SK-N-SH (cell line): Measurements from ENCODE around the gene DNAAF9. TPM values are rescaled to one million over a fixed set of nuclear protein-coding genes. Genes with fewer than 3 reads are reported as not detected.

Experiments used
- CTCF ChIA-PET: fragments of 300-600, 350-600 bp; formaldehyde crosslinking; extraction: SDS; loops from one replicate; lab custom pipeline; 2021; lab: Yijun Ruan, JAX
- POLR2A ChIA-PET: fragments of 350-600 bp; sonication (Branson Sonifier 250); formaldehyde crosslinking; extraction: SDS; loops from one replicate; lab custom pipeline; 2020; ENCODE audit warnings: antibody characterized with exemption, inconsistent platforms; lab: Yijun Ruan, JAX
- DNase-seq: peaks from one replicate; pipeline ENCODE4 v3.0.0; 2012
- H2AFZ ChIP-seq: fragments of 200-600 bp; sonication (generic); 2 replicates; pipeline ENCODE4 v1.8.1; 2016; ENCODE audit warnings: antibody characterized with exemption, mild to moderate bottlenecking, low read depth
- H3F3A ChIP-seq: fragments of 200-600 bp; sonication (generic); replicated peaks from 2 replicates; pipeline ENCODE3; 2016; ENCODE audit warnings: antibody characterized with exemption, mild to moderate bottlenecking; ENCODE audit not compliant: insufficient read depth
- H3K27ac ChIP-seq, 2 experiments: fragments of 200-500 bp in 1 of 2; fragments of 200-600 bp in 1 of 2; sonication (Bioruptor generic) in 1 of 2; sonication (generic), shearing (Covaris generic) in 1 of 2; 2 replicates each; pipeline versions ENCODE4 v1.5.1 to v1.6.1; 2014 to 2016; ENCODE audit warnings: low read depth in 2 of 2, inconsistent platforms in 1 of 2, low read length in 1 of 2, mild to moderate bottlenecking in 1 of 2, mixed read lengths in 1 of 2
- H3K27me3 ChIP-seq: fragments of 200-600 bp; sonication (generic), shearing (Covaris generic); 2 replicates; pipeline ENCODE4 v1.6.1; 2016; ENCODE audit warnings: mixed run types; ENCODE audit not compliant: insufficient read depth
- H3K36me3 ChIP-seq, 2 experiments: fragments of 200-500 bp in 1 of 2; fragments of 200-600 bp in 1 of 2; sonication (Bioruptor generic) in 1 of 2; sonication (generic) in 1 of 2; replicated peaks in 1 of 2; 2 replicates each; pipeline versions ENCODE3 to v1.5.1; 2014 to 2016; ENCODE audit warnings: low read length in 1 of 2, mild to moderate bottlenecking in 1 of 2; ENCODE audit not compliant: insufficient read depth in 2 of 2, control insufficient read depth in 1 of 2
- H3K4me1 ChIP-seq, 2 experiments: fragments of 200-500 bp in 1 of 2; fragments of 200-600 bp in 1 of 2; sonication (Bioruptor generic) in 1 of 2; sonication (generic), shearing (Covaris generic) in 1 of 2; 2 replicates each; pipeline versions ENCODE4 v1.5.1 to v1.6.1; 2014 to 2016; ENCODE audit warnings: low read depth in 1 of 2, low read length in 1 of 2, mixed run types in 1 of 2; ENCODE audit not compliant: insufficient read depth in 2 of 2, control insufficient read depth in 1 of 2
- H3K4me2 ChIP-seq: fragments of 200-600 bp; sonication (generic), shearing (Covaris generic); 2 replicates; pipeline ENCODE4 v1.6.1; 2017; ENCODE audit warnings: mixed run types
- H3K4me3 ChIP-seq, 2 experiments: fragments of 200-500 bp in 1 of 2; fragments of 200-600 bp in 1 of 2; sonication (Bioruptor generic) in 1 of 2; sonication (generic), shearing (Covaris generic) in 1 of 2; 2 replicates each; pipeline versions ENCODE4 v1.5.1 to v1.8.1; 2014 to 2016; ENCODE audit warnings: low read depth in 2 of 2, inconsistent platforms in 1 of 2, low read length in 1 of 2, mild to moderate bottlenecking in 1 of 2, mixed read lengths in 1 of 2, moderate library complexity in 1 of 2
- H3K79me2 ChIP-seq: fragments of 200-600 bp; sonication (generic); 2 replicates; pipeline ENCODE4 v1.8.1; 2017; ENCODE audit warnings: mild to moderate bottlenecking; ENCODE audit not compliant: insufficient read depth
- H3K9ac ChIP-seq: fragments of 200-600 bp; sonication (generic); 2 replicates; pipeline ENCODE4 v1.6.1; 2017; ENCODE audit warnings: mixed run types
- H3K9me2 ChIP-seq: fragments of 200-600 bp; sonication (generic); 2 replicates; pipeline ENCODE4 v1.6.1; 2017; ENCODE audit warnings: mixed run types
- H3K9me3 ChIP-seq: fragments of 200-600 bp; sonication (generic); 2 replicates; pipeline ENCODE4 v1.6.1; 2017; ENCODE audit warnings: mixed run types, mild to moderate bottlenecking, moderate library complexity
- H4K20me1 ChIP-seq: fragments of 200-600 bp; sonication (generic); 2 replicates; pipeline ENCODE4 v1.6.1; 2017; ENCODE audit warnings: mild to moderate bottlenecking, mixed run types; ENCODE audit not compliant: insufficient read depth
- EZH2phosphoT487 ChIP-seq: fragments of 200-600 bp; sonication (generic); IDR thresholded peaks from 2 replicates; pipeline ENCODE4 v1.6.1; 2017; ENCODE audit warnings: low read depth, mixed run types, mild to moderate bottlenecking, antibody characterized with exemption, moderate library complexity, borderline replicate concordance
- JUND ChIP-seq: IDR thresholded peaks from 2 replicates; pipeline ENCODE4 v1.4.0; 2012
- RAD21 ChIP-seq: IDR thresholded peaks from 2 replicates; pipeline ENCODE4 v1.6.1; 2012; ENCODE audit warnings: mild to moderate bottlenecking, low read length
- WGBS: methylation state at CpG from one replicate; pipeline ENCODE4 v1.1.6; 2017; ENCODE audit warnings: low lambda C conversion rate; 5-methylcytosine and 5-hydroxymethylcytosine counted together
- polyA plus RNA-seq, 3 experiments: library from polyadenylated mRNA; depleted of rRNA; stranded (reverse); fragments of >200 nt; gene quantifications; 2 replicates each; pipeline ENCODE4 v1.2.3, GENCODE V29; 2012
- small RNA-seq, 7 experiments: library from RNA; depleted of rRNA; stranded (forward); fragments of <200 nt; gene quantifications; one replicate each; pipeline ENCODE3, GENCODE V24; 2012

DNAAF9 gene
- polyA plus RNA-seq, 1 of the 3 experiments (the other 2 are of a cell fraction): 5.5 TPM

DNA sequence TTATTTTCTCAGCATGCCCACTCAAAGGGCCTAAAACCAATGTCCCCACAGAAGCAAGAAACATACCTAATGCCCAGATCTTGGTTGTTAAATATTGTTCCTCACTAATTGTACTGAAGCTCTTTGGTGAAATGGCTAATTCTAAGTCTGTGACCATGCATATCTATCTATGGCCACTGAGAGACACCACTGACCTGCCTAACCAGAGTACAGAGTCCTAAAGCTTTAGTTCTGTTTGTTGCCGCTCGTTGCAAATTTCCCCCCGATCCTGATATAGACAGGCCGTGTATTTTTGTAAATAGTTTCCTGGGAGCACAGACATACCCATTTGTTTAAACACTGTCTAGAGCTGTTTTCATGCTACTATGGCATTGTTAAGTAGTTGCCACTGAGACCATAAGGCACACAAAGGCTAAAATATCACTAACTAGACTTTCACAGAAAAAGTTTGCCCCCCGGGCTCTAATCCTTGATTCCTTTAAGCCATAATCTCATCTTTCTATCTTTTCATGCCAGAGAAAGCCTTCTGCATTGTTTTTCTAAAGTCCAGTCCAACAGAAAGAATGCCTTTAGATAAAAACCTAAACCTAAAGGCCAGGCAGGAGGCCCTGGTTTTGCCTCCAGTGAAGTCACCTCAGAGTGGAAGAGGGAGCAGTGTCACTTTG is 48.7 kb downstream of the DNAAF9 start:
- Histone ChIP-seq H3K4me1 (no peaks in the 10 kb centered on the region), H3K36me3 (peaks cover 9 to 36% of the 10 kb centered on the region in 2 experiments), H4K20me1 (no peaks in the 10 kb centered on the region), H3K9me2 (no peaks in the 10 kb centered on the region), H3K27ac (no peak overlapping the region), H3K4me3 (no peak overlapping the region), H3K79me2 (no peaks in the 10 kb centered on the region), H2AFZ (no peak overlapping the region), H3K9ac (no peak overlapping the region), H3K9me3 (no peaks in the 10 kb centered on the region), H3K4me2 (no peak overlapping the region), H3F3A (peaks cover 4% of the 10 kb centered on the region), H3K27me3 (no peaks in the 10 kb centered on the region)
- TF ChIP-seq JUND (no peak), EZH2phosphoT487 (no peak), RAD21 (0 out of 2 replicates have a peak, but pooled peaks have one; percentile 20)
- CTCF ChIA-PET: interaction anchor here (2.2 kb wide), 1 partner anchor 352 kb away, joined by 5 read pairs; no protein-coding TSS in a partner anchor
- WGBS: 93% methylated on average over 5 of the region's 5 CpGs
- no peak for DNase-seq
- POLR2A ChIA-PET: no interaction called here

Small RNAs within 50 kb of the gene (small RNA-seq; reads per million reads assigned to genes)
- gene RF00012: 0 reads per million in 7 experiments
- 0 reads per million in 7 experiments for gene RNU6-1019P

Other genes starting within 250 kb of the DNAAF9 start
- gene FASTKD5, start 247.8 kb downstream of the DNAAF9 start, polyA plus RNA-seq (2012; rRNA removed): 11.4 and 16.7 TPM in 2 replicates
- gene UBOX5, start 247.8 kb downstream of the DNAAF9 start, polyA plus RNA-seq (2012; rRNA removed): 4.3 and 4.4 TPM in 2 replicates
- gene LZTS3, start 234.1 kb downstream of the DNAAF9 start, polyA plus RNA-seq (2012; rRNA removed): 11.9 and 12.3 TPM in 2 replicates
- 65.2 and 70.6 TPM in 2 replicates for gene DDRGK1, start 203.0 kb downstream of the DNAAF9 start, polyA plus RNA-seq (2012; rRNA removed)
- 66.7 and 67.7 TPM in 2 replicates for gene ITPA, start 198.2 kb downstream of the DNAAF9 start, polyA plus RNA-seq (2012; rRNA removed)
- 1.6 and 2.7 TPM in 2 replicates for gene SLC4A11, start 168.5 kb downstream of the DNAAF9 start, polyA plus RNA-seq (2012; rRNA removed)
- gene ATRN, start 63.3 kb upstream of the DNAAF9 start, polyA plus RNA-seq (2012; rRNA removed): 33.8 and 48.4 TPM in 2 replicates